Neural cell (in vitro differentiated cells): Measurements from ENCODE around the gene SPOCK1. TPM values are rescaled to one million over a fixed set of nuclear protein-coding genes. Genes with fewer than 3 reads are reported as not detected.

Source experiments
- H2AFZ ChIP-seq: fragments of 200-600, 300-800 bp; sonication (generic), shearing (Covaris generic); 2 replicates; pipeline ENCODE4 v1.6.0; 2014; ENCODE audit warnings: low read depth, mild to moderate bottlenecking, antibody characterized with exemption, low read length, moderate library complexity
- H3F3A ChIP-seq: fragments of 200-600 bp; shearing (Covaris generic); 2 replicates; pipeline ENCODE4 v1.6.1; 2016; ENCODE audit warnings: mild to moderate bottlenecking, moderate library complexity, mixed read lengths, antibody characterized with exemption, low read length; ENCODE audit not compliant: insufficient read depth, poor library complexity, severe bottlenecking
- H3K27ac ChIP-seq: fragments of 200-600, 300-800 bp; sonication (generic), shearing (Covaris generic); 2 replicates; pipeline ENCODE4 v1.5.1; 2014; ENCODE audit warnings: mild to moderate bottlenecking, low read length, moderate library complexity
- H3K27me3 ChIP-seq: fragments of 300-800, 200-600 bp; sonication (generic), shearing (Covaris generic); 2 replicates; pipeline ENCODE4 v1.6.0; 2014; ENCODE audit warnings: mild to moderate bottlenecking, low read depth, low read length, moderate library complexity; ENCODE audit not compliant: insufficient read depth
- H3K36me3 ChIP-seq: fragments of 300-800, 200-600 bp; sonication (generic), shearing (Covaris generic); 2 replicates; pipeline ENCODE4 v1.5.1; 2014; ENCODE audit warnings: mild to moderate bottlenecking, antibody characterized with exemption, low read length, moderate library complexity; ENCODE audit not compliant: insufficient read depth
- H3K4me2 ChIP-seq: fragments of 300-800, 200-600 bp; sonication (generic), shearing (Covaris generic); 2 replicates; pipeline ENCODE4 v1.6.0; 2014; ENCODE audit warnings: mild to moderate bottlenecking, low read length
- H3K4me3 ChIP-seq: fragments of 300-800, 200-600 bp; sonication (generic), shearing (Covaris generic); 2 replicates; pipeline ENCODE4 v1.5.1; 2014; ENCODE audit warnings: mild to moderate bottlenecking, low read length, moderate library complexity
- H3K79me2 ChIP-seq: fragments of 200-600 bp; shearing (Covaris generic); replicated peaks from 2 replicates; pipeline ENCODE4 v1.6.0; 2014; ENCODE audit warnings: mild to moderate bottlenecking, low read length, moderate library complexity; ENCODE audit not compliant: insufficient read depth
- H3K9ac ChIP-seq: fragments of 300-800, 200-600 bp; sonication (generic), shearing (Covaris generic); 2 replicates; pipeline ENCODE4 v1.6.1; 2016; ENCODE audit warnings: mild to moderate bottlenecking, low read length, mixed read lengths
- H3K9me2 ChIP-seq: fragments of 200-600 bp; shearing (Covaris generic); 2 replicates; pipeline ENCODE4 v1.6.1; 2016; ENCODE audit warnings: mild to moderate bottlenecking, low read length, mixed read lengths; ENCODE audit not compliant: insufficient read depth
- H3K9me3 ChIP-seq: fragments of 200-600, 300-800 bp; sonication (generic), shearing (Covaris generic); 2 replicates; pipeline ENCODE4 v1.6.1; 2016; ENCODE audit warnings: mild to moderate bottlenecking, mixed run types, low read length, moderate library complexity, mixed read lengths
- H4K20me1 ChIP-seq: fragments of 200-600 bp; shearing (Covaris generic); 2 replicates; pipeline ENCODE4 v1.6.1; 2016; ENCODE audit warnings: mild to moderate bottlenecking, mixed run types; ENCODE audit not compliant: insufficient read depth
- CTCF ChIP-seq: fragments of 450-650 bp; IDR thresholded peaks from 2 replicates; pipeline ENCODE4 v1.5.1; 2014; ENCODE audit warnings: antibody characterized with exemption, mild to moderate bottlenecking, moderate library complexity; ENCODE audit not compliant: poor library complexity, severe bottlenecking
- EP300 ChIP-seq: fragments of 450-650 bp; conservative IDR thresholded peaks from 2 replicates; pipeline ENCODE4 v1.6.1; 2014; ENCODE audit warnings: antibody characterized with exemption, mild to moderate bottlenecking, moderate library complexity; ENCODE audit not compliant: poor library complexity, severe bottlenecking
- EZH2 ChIP-seq: fragments of 200-600, 300-800 bp; shearing (Covaris generic), sonication (generic); IDR thresholded peaks from 2 replicates; pipeline ENCODE4 v1.6.1; 2014; ENCODE audit warnings: antibody characterized with exemption, low read length, borderline replicate concordance, mild to moderate bottlenecking; ENCODE audit not compliant: insufficient read depth, poor library complexity, severe bottlenecking
- MXI1 ChIP-seq: fragments of 450-650 bp; conservative IDR thresholded peaks from 2 replicates; pipeline ENCODE4 v1.6.1; 2014; ENCODE audit warnings: antibody characterized with exemption, mild to moderate bottlenecking; ENCODE audit not compliant: poor library complexity, severe bottlenecking
- POLR2AphosphoS5 ChIP-seq: IDR thresholded peaks from 2 replicates; pipeline ENCODE4 v1.6.1; 2012
- RAD21 ChIP-seq: fragments of 450-650 bp; conservative IDR thresholded peaks from 2 replicates; pipeline ENCODE4 v1.6.1; 2014; ENCODE audit warnings: antibody characterized with exemption, mild to moderate bottlenecking, moderate library complexity
- REST ChIP-seq: IDR thresholded peaks from 2 replicates; pipeline ENCODE4 v1.6.1; 2012; ENCODE audit warnings: borderline replicate concordance
- SMC3 ChIP-seq: fragments of 450-650 bp; conservative IDR thresholded peaks from 2 replicates; pipeline ENCODE4 v1.6.1; 2014; ENCODE audit warnings: antibody characterized with exemption, mild to moderate bottlenecking, moderate library complexity; ENCODE audit not compliant: poor library complexity
- TAF1 ChIP-seq: IDR thresholded peaks from 2 replicates; pipeline ENCODE4 v1.6.1; 2012; ENCODE audit warnings: low read depth
- polyA plus RNA-seq: library from polyadenylated mRNA; depleted of rRNA; stranded (reverse); fragments of >200 nt; gene quantifications from 2 replicates; pipeline ENCODE4 v1.2.3, GENCODE V29; 2014

Gene SPOCK1
- polyA plus RNA-seq, 1 donor from 2014 or later: 33.6 TPM

- Histone ChIP-seq H2AFZ (no peak overlapping the region), H4K20me1 (no peaks in the 10 kb centered on the region), H3K4me2 (no peak overlapping the region), H3K9me3 (no peaks in the 10 kb centered on the region), H3K27ac (no peak overlapping the region), H3K27me3 (no peaks in the 10 kb centered on the region), H3K36me3 (no peaks in the 10 kb centered on the region), H3K9ac (no peak overlapping the region), H3F3A (no peaks in the 10 kb centered on the region), H3K4me3 (no peak overlapping the region), H3K9me2 (no peaks in the 10 kb centered on the region), H3K79me2 (no peaks in the 10 kb centered on the region)
- TF ChIP-seq MXI1: no peak
- TF ChIP-seq REST: no peak
- TF ChIP-seq EP300: no peak
- no peak for TF ChIP-seq CTCF
- no peak for TF ChIP-seq EZH2
- no peak for TF ChIP-seq SMC3
- no peak for TF ChIP-seq TAF1
- no peak for TF ChIP-seq RAD21
- no peak for TF ChIP-seq POLR2AphosphoS5
These were observed 477.1 kb downstream of the SPOCK1 start for GRCh38 chr5:137022043-137022442.

GRCh38 chr5:137019229-137019628 lies 479.9 kb downstream of the SPOCK1 start:
- Histone ChIP-seq H3K27me3 (no peaks in the 10 kb centered on the region), H2AFZ (no peak overlapping the region), H3K4me3 (no peak overlapping the region), H3K9me3 (no peaks in the 10 kb centered on the region), H3K4me2 (no peak overlapping the region), H3F3A (no peaks in the 10 kb centered on the region), H3K36me3 (no peaks in the 10 kb centered on the region), H3K9me2 (no peaks in the 10 kb centered on the region), H3K27ac (no peak overlapping the region), H3K79me2 (no peaks in the 10 kb centered on the region), H3K9ac (no peak overlapping the region), H4K20me1 (no peaks in the 10 kb centered on the region)
- TF ChIP-seq TAF1: no peak
- no peak for TF ChIP-seq RAD21
- TF ChIP-seq EZH2: no peak
- no peak for TF ChIP-seq REST
- no peak for TF ChIP-seq CTCF
- TF ChIP-seq POLR2AphosphoS5: no peak
- no peak for TF ChIP-seq EP300
- no peak for TF ChIP-seq MXI1
- no peak for TF ChIP-seq SMC3
